Measurements from ENCODE around the gene MRPS18A.
"Not testable (repeated sequence)": the region's sequence is repeated elsewhere in the genome, so short reads cannot be mapped to it uniquely, and the experiment has no call there.

Gene MRPS18A

GRCh38 chr6:43707767-43708166, 20.2 kb upstream of the MRPS18A start:
- Mint-ChIP-seq H3K36me3 (no peaks in the 10 kb centered on the region), H3K4me3 (no peak overlapping the region), H3K27me3 (peaks cover 12% of the 10 kb centered on the region), H3K4me1 (no peaks in the 10 kb centered on the region), H3K27ac (no peak overlapping the region), H3K9me3 (no peaks in the 10 kb centered on the region)

- Mint-ChIP-seq H3K9me3 (no peaks in the 10 kb centered on the region), H3K27me3 (peaks cover 15% of the 10 kb centered on the region), H3K36me3 (no peaks in the 10 kb centered on the region), H3K27ac (no peak overlapping the region), H3K4me3 (no peak overlapping the region), H3K4me1 (no peaks in the 10 kb centered on the region)
Measured at GRCh38 chr6:43707269-43707668, 19.7 kb upstream of the MRPS18A start.

GRCh38 chr6:43706788-43707187, 19.2 kb upstream of the MRPS18A start:
- Mint-ChIP-seq H3K9me3 (no peaks in the 10 kb centered on the region), H3K4me3 (no peak overlapping the region), H3K27me3 (peaks cover 16% of the 10 kb centered on the region), H3K4me1 (no peaks in the 10 kb centered on the region), H3K27ac (no peak overlapping the region), H3K36me3 (no peaks in the 10 kb centered on the region)

GRCh38 chr6:43705996-43706395, 18.4 kb upstream of the MRPS18A start:
- H3K27me3 Mint-ChIP-seq = peaks cover 16% of the 10 kb centered on the region
- no peak overlapping the region for H3K27ac Mint-ChIP-seq
- H3K4me1 Mint-ChIP-seq = no peaks in the 10 kb centered on the region
- no peaks in the 10 kb centered on the region for H3K36me3 Mint-ChIP-seq
- H3K9me3 Mint-ChIP-seq = no peaks in the 10 kb centered on the region
- no peak overlapping the region for H3K4me3 Mint-ChIP-seq

GRCh38 chr6:43703512-43704429, 16.2 kb upstream of the MRPS18A start:
- Mint-ChIP-seq H3K4me3 (no peak overlapping the region), H3K9me3 (no peaks in the 10 kb centered on the region), H3K36me3 (no peaks in the 10 kb centered on the region), H3K27ac (no peak overlapping the region), H3K27me3 (peaks cover 16% of the 10 kb centered on the region), H3K4me1 (no peaks in the 10 kb centered on the region)

GRCh38 chr6:43702534-43703440, 15.2 kb upstream of the MRPS18A start:
- Mint-ChIP-seq H3K4me1 (no peaks in the 10 kb centered on the region), H3K27me3 (peaks cover 19% of the 10 kb centered on the region), H3K36me3 (no peaks in the 10 kb centered on the region)

GRCh38 chr6:43702171-43702533, 14.6 kb upstream of the MRPS18A start:
- Mint-ChIP-seq H3K27ac (no peak overlapping the region), H3K36me3 (no peaks in the 10 kb centered on the region), H3K4me3 (no peak overlapping the region), H3K4me1 (no peaks in the 10 kb centered on the region), H3K27me3 (peaks cover 19% of the 10 kb centered on the region), H3K9me3 (no peaks in the 10 kb centered on the region)

More at GRCh38 chr6:43702534-43703440, 15.2 kb upstream of the MRPS18A start:
- Mint-ChIP-seq H3K9me3 (no peaks in the 10 kb centered on the region), H3K4me3 (no peak overlapping the region), H3K27ac (no peak overlapping the region)

- not testable (repeated sequence) for H3K36me3 Mint-ChIP-seq, H3K4me1 Mint-ChIP-seq, H3K9me3 Mint-ChIP-seq, H3K27ac Mint-ChIP-seq, H3K4me3 Mint-ChIP-seq
- H3K27me3 Mint-ChIP-seq = peaks cover 19% of the 10 kb centered on the region
Measured at GRCh38 chr6:43700939-43701560, 13.5 kb upstream of the MRPS18A start.

- Mint-ChIP-seq H3K4me3 (no peak overlapping the region), H3K4me1 (no peaks in the 10 kb centered on the region), H3K27ac (peak overlapping the region; percentile 55), H3K9me3 (no peaks in the 10 kb centered on the region), H3K27me3 (peaks cover 14% of the 10 kb centered on the region), H3K36me3 (no peaks in the 10 kb centered on the region)
Measured at GRCh38 chr6:43699564-43700186, 12.1 kb upstream of the MRPS18A start.

- no peaks in the 10 kb centered on the region for H3K4me1 Mint-ChIP-seq
- H3K9me3 Mint-ChIP-seq = no peaks in the 10 kb centered on the region
- no peak overlapping the region for H3K27ac Mint-ChIP-seq
- no peaks in the 10 kb centered on the region for H3K36me3 Mint-ChIP-seq
- H3K27me3 Mint-ChIP-seq = peaks cover 15% of the 10 kb centered on the region
- H3K4me3 Mint-ChIP-seq = no peak overlapping the region
Measured at GRCh38 chr6:43698584-43699349, 11.2 kb upstream of the MRPS18A start.

- Mint-ChIP-seq H3K9me3 (no peaks in the 10 kb centered on the region), H3K27ac (no peak overlapping the region), H3K4me1 (no peaks in the 10 kb centered on the region)
Measured at GRCh38 chr6:43697421-43697820, 9.8 kb upstream of the MRPS18A start.

GRCh38 chr6:43695967-43696291, 8.3 kb upstream of the MRPS18A start:
- Mint-ChIP-seq H3K9me3 (no peaks in the 10 kb centered on the region), H3K27ac (no peak overlapping the region), H3K36me3 (no peaks in the 10 kb centered on the region)

More at GRCh38 chr6:43697421-43697820, 9.8 kb upstream of the MRPS18A start:
- no peaks in the 10 kb centered on the region for H3K36me3 Mint-ChIP-seq
- H3K27me3 Mint-ChIP-seq = peaks cover 14% of the 10 kb centered on the region
- H3K4me3 Mint-ChIP-seq = no peak overlapping the region

GRCh38 chr6:43695215-43695966, 7.8 kb upstream of the MRPS18A start:
- no peaks in the 10 kb centered on the region for H3K36me3 Mint-ChIP-seq

More at GRCh38 chr6:43695967-43696291, 8.3 kb upstream of the MRPS18A start:
- Mint-ChIP-seq H3K4me1 (no peaks in the 10 kb centered on the region), H3K4me3 (no peak overlapping the region), H3K27me3 (peaks cover 9% of the 10 kb centered on the region)

GRCh38 chr6:43689421-43689820, 1.8 kb upstream of the MRPS18A start:
- Mint-ChIP-seq H3K4me1 (peaks cover 32% of the 10 kb centered on the region), H3K27ac (peak overlapping the region; percentile 1), H3K27me3 (no peaks in the 10 kb centered on the region), H3K9me3 (no peaks in the 10 kb centered on the region), H3K36me3 (no peaks in the 10 kb centered on the region), H3K4me3 (no peak overlapping the region)

More at GRCh38 chr6:43695215-43695966, 7.8 kb upstream of the MRPS18A start:
- H3K4me3 Mint-ChIP-seq = no peak overlapping the region
- H3K9me3 Mint-ChIP-seq = no peaks in the 10 kb centered on the region
- no peaks in the 10 kb centered on the region for H3K4me1 Mint-ChIP-seq
- peaks cover 9% of the 10 kb centered on the region for H3K27me3 Mint-ChIP-seq
- H3K27ac Mint-ChIP-seq = no peak overlapping the region

Measured in activated naive CD4-positive, alpha-beta T cell treated with anti-CD3 and anti-CD28 coated beads, Interleukin-2, amount 50 U/mL, for 24 hours (primary cell).